ENCODE data around the gene B3GNT9. TPM values are rescaled to one million over a fixed set of nuclear protein-coding genes. Genes with fewer than 3 reads are reported as not detected.

B3GNT9 gene
- total and polyA plus RNA-seq, 2 of the 8 experiments (the other 6 are each of a cell fraction or from before 2014, with no cell fraction given), result 3.5 to 9.0 TPM

DNA sequence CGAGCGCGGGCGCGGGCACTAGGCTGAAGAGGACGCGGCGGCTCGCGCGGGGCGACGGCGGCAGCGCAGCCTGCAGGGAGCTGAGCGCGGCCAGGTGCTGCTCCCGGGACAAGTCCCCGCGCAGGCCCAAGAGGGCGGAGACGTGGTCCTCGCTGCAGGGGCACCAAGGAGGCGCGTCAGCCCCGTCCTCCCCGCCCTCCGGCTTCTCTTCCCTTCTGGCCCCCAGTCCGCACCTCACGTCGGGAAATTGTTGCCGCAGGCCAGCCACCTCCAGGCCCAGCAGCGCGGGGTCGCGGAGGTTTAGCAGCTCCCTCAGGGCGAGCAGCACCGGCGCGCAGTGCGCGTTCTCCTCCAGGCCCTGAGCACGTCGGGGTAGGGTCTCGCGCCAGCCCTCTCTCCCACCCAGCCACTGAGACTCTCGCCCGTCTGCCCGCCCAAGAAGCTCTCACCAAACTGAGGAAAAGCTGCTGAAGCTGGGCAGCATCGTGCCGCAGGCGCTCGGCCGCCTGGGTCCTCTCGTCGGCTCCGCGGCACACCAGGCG lies 33.7 kb upstream of the B3GNT9 start:
- peak overlapping the region; percentile 73 to 90 (median 85) for H3K4me3 ChIP-seq (ENCODE audit: extremely low read depth in 1 of 4, insufficient read depth in 2 of 4, low read depth in 3 of 4, low read length in 4 of 4)
- no peak overlapping the region for H2BK15ac ChIP-seq (ENCODE audit: low read length)
- H3K36me3 ChIP-seq (ENCODE audit: control insufficient read depth in 2 of 4, insufficient read depth in 4 of 4, low read length in 3 of 4), result no peaks in the 10 kb centered on the region; a peak in 1 of 8 replicates
- ChIA-PET CTCF (ENCODE audit: partially characterized antibody) (interaction anchor here (0.5 to 9.3 kb wide), 28 partner anchors 10 to 459 kb away, joined by 3 to 151 read pairs (median 4); partner anchors contain the start of genes ELMO3, FBXL8, FHOD1 and HSF4), POLR2A (ENCODE audit: partially characterized antibody) (interaction anchor here (0.7 to 4.0 kb wide), 10 partner anchors 10 to 62 kb away, joined by 3 to 19 read pairs (median 4); partner anchors contain the start of genes HSF4 and NOL3)
- H3K23me2 ChIP-seq (ENCODE audit: low read depth, low read length), result peaks cover 13% of the 10 kb centered on the region; the same call in 1 of the 2 replicates
- DNase-seq (ENCODE audit: low read depth in 1 of 2, low spot score in 2 of 2) (peak in 1 of 2 experiments; percentile 70), FAIRE-seq (no peak)
- H4K5ac ChIP-seq (ENCODE audit: insufficient read length, low read depth, low read length), result no peak overlapping the region
- H3K4me2 ChIP-seq (ENCODE audit: insufficient read depth in 1 of 2, low read depth in 2 of 2, low read length in 2 of 2), result peak overlapping the region; percentile 67 to 92
- H3K9ac ChIP-seq (replicated peaks in 1 of 4; ENCODE audit: extremely low read depth in 1 of 4, low read depth in 3 of 4, low read length in 3 of 4), result no peak overlapping the region
- H3K14ac ChIP-seq (ENCODE audit: insufficient read length), result no peak overlapping the region
- H2BK120ac ChIP-seq (replicated peaks; ENCODE audit: low read depth, low read length), result no peak overlapping the region
- H2AK5ac ChIP-seq (ENCODE audit: low read depth, low read length), result no peak overlapping the region
- peaks cover 0 to 5% of the 10 kb centered on the region in 2 experiments; a peak in 1 of 4 replicates for H3K79me2 ChIP-seq (ENCODE audit: control insufficient read depth in 1 of 2, insufficient read depth in 2 of 2, low read length in 2 of 2)
- H2AFZ ChIP-seq (ENCODE audit: low read length), result peak overlapping the region; percentile 17; the same call in 1 of the 2 replicates
- H2BK5ac ChIP-seq (ENCODE audit: low read depth, low read length), result no peak overlapping the region
- no peak overlapping the region for H3K4ac ChIP-seq (replicated peaks; ENCODE audit: insufficient read length, low read depth, low read length)
- H4K91ac ChIP-seq (replicated peaks; ENCODE audit: insufficient read length, low read length), result no peak overlapping the region
- H3K79me1 ChIP-seq (ENCODE audit: low read depth, low read length), result no peaks in the 10 kb centered on the region
- no peak overlapping the region for H3K56ac ChIP-seq (replicated peaks; ENCODE audit: insufficient read length, low read depth, low read length)
- H3K23ac ChIP-seq (ENCODE audit: insufficient read length), result no peak overlapping the region
- H3K4me1 ChIP-seq (replicated peaks in 1 of 4; ENCODE audit: control insufficient read depth in 3 of 4, insufficient read depth in 4 of 4, low read length in 3 of 4), result peaks cover 0 to 17% (median 10%) of the 10 kb centered on the region in 4 experiments; a peak in 5 of 7 replicates
- peaks cover 8 to 32% (median 19%) of the 10 kb centered on the region in 4 experiments for H3K27me3 ChIP-seq (replicated peaks in 1 of 4; ENCODE audit: control insufficient read depth in 3 of 4, extremely low read depth in 1 of 4, insufficient read depth in 3 of 4, low read length in 3 of 4)
- 13% methylated on average over 51 of the region's 59 CpGs; no CpG with 5 or more reads in 1 of the 2 experiments for WGBS, 2 experiments (ENCODE audit: extremely low coverage in 1 of 2, insufficient coverage in 1 of 2, insufficient read length in 1 of 2, insufficient replicate concordance in 2 of 2, low coverage in 1 of 2, low lambda C conversion rate in 2 of 2, missing lambda C conversion rate in 1 of 2)
- peak overlapping the region; percentile 90 for H4K8ac ChIP-seq (ENCODE audit: extremely low read depth, insufficient read depth, low read length)
- H3K18ac ChIP-seq (ENCODE audit: extremely low read depth, low read length), result no peak overlapping the region; the same call in 1 of the 2 replicates
- no peak overlapping the region for H3K27ac ChIP-seq (ENCODE audit: low read depth, low read length)
- H2BK12ac ChIP-seq (ENCODE audit: low read depth, low read length), result no peak overlapping the region
- H3K9me3 ChIP-seq (ENCODE audit: insufficient read depth in 2 of 2, low read depth in 1 of 2, low read length in 1 of 2), result no peaks in the 10 kb centered on the region
- H2BK20ac ChIP-seq (ENCODE audit: low read length), result no peak overlapping the region
- H4K20me1 ChIP-seq (replicated peaks in 1 of 2; ENCODE audit: control insufficient read depth in 1 of 2, insufficient read depth in 2 of 2, low read length in 2 of 2), result peaks cover 2 to 22% of the 10 kb centered on the region in 2 experiments
- TF ChIP-seq SUZ12 (IDR thresholded peaks at IDR 0.05; ENCODE audit: low read length) (peak; percentile 76), GTF2F1 (IDR thresholded peaks at IDR 0.05; ENCODE audit: borderline replicate concordance, low read depth, low read length) (no peak), RAD21 (IDR thresholded peaks at IDR 0.05 in 1 of 2, conservative IDR thresholded peaks at IDR 0.05 in 1 of 2; ENCODE audit: low read depth in 2 of 2, low read length in 2 of 2) (no peak), BACH1 (IDR thresholded peaks at IDR 0.05; ENCODE audit: low read length) (no peak), EZH2 (IDR thresholded peaks at IDR 0.05; ENCODE audit: low read depth, low read length, severe bottlenecking) (peak; percentile 69), ASH2L (IDR thresholded peaks at IDR 0.05; ENCODE audit: low read length) (no peak), CHD1 (IDR thresholded peaks at IDR 0.05; ENCODE audit: low read depth, low read length) (no peak), POU5F1 (IDR thresholded peaks at IDR 0.05; ENCODE audit: low read depth, low read length) (no peak), BRCA1 (IDR thresholded peaks at IDR 0.05; ENCODE audit: low read depth, low read length) (no peak), KDM4A (IDR thresholded peaks at IDR 0.05; ENCODE audit: low read depth, low read length, severe bottlenecking) (peak; percentile 32), PHF8 (conservative IDR thresholded peaks at IDR 0.05; ENCODE audit: low read depth, low read length) (no peak)
